T1000 (cell line): ENCODE results near the gene SCAPER.

ENCODE experiments used
- DNase-seq: peaks from one replicate; lab custom pipeline; 2025; ENCODE audit warnings: mixed read lengths; lab: John Stamatoyannopoulos, UW

The SCAPER gene

GRCh38 chr15:76398317-76399104 is 506.6 kb downstream of the SCAPER start:
- DNase-seq = no peak

- DNase-seq = no peak
Measured at GRCh38 chr15:76393614-76394013, 511.5 kb downstream of the SCAPER start.

- no peak for DNase-seq
Measured at GRCh38 chr15:76391847-76392246, 513.3 kb downstream of the SCAPER start.

- no peak for DNase-seq
Measured at GRCh38 chr15:76391309-76391708, 513.8 kb downstream of the SCAPER start.

- DNase-seq = no peak
Measured at GRCh38 chr15:76390571-76390970, 514.6 kb downstream of the SCAPER start.

- no peak for DNase-seq
Measured at GRCh38 chr15:76386926-76387325, 518.2 kb downstream of the SCAPER start.

- no peak for DNase-seq
Measured at GRCh38 chr15:76386178-76386577, 519.0 kb downstream of the SCAPER start.

- DNase-seq = no peak
Measured at GRCh38 chr15:76384409-76384808, 520.7 kb downstream of the SCAPER start.

- DNase-seq = no peak
Measured at GRCh38 chr15:76382987-76383728, 522.0 kb downstream of the SCAPER start.

- DNase-seq = no peak
Measured at GRCh38 chr15:76381366-76381765, 523.8 kb downstream of the SCAPER start.

GRCh38 chr15:76380249-76380648 is 524.9 kb downstream of the SCAPER start:
- DNase-seq = no peak

GRCh38 chr15:76378691-76379090 is 526.4 kb downstream of the SCAPER start:
- DNase-seq = no peak

GRCh38 chr15:76377751-76378150 is 527.4 kb downstream of the SCAPER start:
- DNase-seq = no peak

- no peak for DNase-seq
Measured at GRCh38 chr15:76377217-76377616, 527.9 kb downstream of the SCAPER start.

GRCh38 chr15:76376816-76377215 is 528.3 kb downstream of the SCAPER start:
- DNase-seq = no peak

GRCh38 chr15:76376029-76376428 is 529.1 kb downstream of the SCAPER start:
- no peak for DNase-seq

- no peak for DNase-seq
Measured at GRCh38 chr15:76368122-76368621, 537.0 kb downstream of the SCAPER start.

GRCh38 chr15:76366714-76367113 is 538.4 kb downstream of the SCAPER start:
- no peak for DNase-seq

GRCh38 chr15:76363251-76363650 is 541.9 kb downstream of the SCAPER start:
- DNase-seq = no peak

- DNase-seq = no peak
Measured at GRCh38 chr15:76360416-76360815, 544.7 kb downstream of the SCAPER start.

GRCh38 chr15:76359152-76359551 is 546.0 kb downstream of the SCAPER start:
- DNase-seq = no peak

GRCh38 chr15:76358453-76358852 is 546.7 kb downstream of the SCAPER start:
- DNase-seq = no peak

GRCh38 chr15:76354823-76355440 is 550.2 kb downstream of the SCAPER start:
- no peak for DNase-seq
